Type B pancreatic cell (in vitro differentiated cells): ENCODE results near the gene PDE9A. TPM values are rescaled to one million over a fixed set of nuclear protein-coding genes. Genes with fewer than 3 reads are reported as not detected.

Experiments
- DNase-seq: peaks from one replicate; pipeline ENCODE4 v3.0.0; 2021; ENCODE audit warnings: mixed read lengths; ENCODE audit not compliant: unreplicated experiment; ENCODE audit errors: extremely low spot score
- H3K27ac Mint-ChIP-seq: 2 replicates; pipeline ENCODE4 v1.8.0; 2021; ENCODE audit warnings: mild to moderate bottlenecking, mixed read lengths
- H3K27me3 Mint-ChIP-seq: 2 replicates; pipeline ENCODE4 v1.8.0; 2021; ENCODE audit warnings: mixed read lengths
- H3K36me3 Mint-ChIP-seq: 2 replicates; pipeline ENCODE4 v1.8.0; 2021; ENCODE audit warnings: mixed read lengths
- H3K4me1 Mint-ChIP-seq: one replicate; pipeline ENCODE4 v1.8.0; 2021; ENCODE audit warnings: mixed read lengths; ENCODE audit not compliant: unreplicated experiment
- H3K4me3 Mint-ChIP-seq: 2 replicates; pipeline ENCODE4 v1.8.0; 2021; ENCODE audit warnings: mild to moderate bottlenecking, mixed read lengths
- H3K9me3 Mint-ChIP-seq: 2 replicates; pipeline ENCODE4 v1.8.0; 2021; ENCODE audit warnings: mixed read lengths
- CTCF ChIP-seq: fragments of 200-600 bp; sonication (generic); conservative IDR thresholded peaks from 2 replicates; pipeline ENCODE4 v1.5.0; 2021; ENCODE audit warnings: antibody characterized with exemption, mild to moderate bottlenecking
- total RNA-seq: library from RNA; stranded (reverse); gene quantifications from 2 replicates; pipeline ENCODE4 v1.2.1, GENCODE V29; 2021; ENCODE audit warnings: low replicate concordance

The PDE9A gene
- total RNA-seq, 1 donor from 2014 or later: 18.6 TPM

GRCh38 chr21:42672699-42673458 is 19.5 kb downstream of the PDE9A start:
- H3K9me3 Mint-ChIP-seq: no peaks in the 10 kb centered on the region
- peaks cover 60% of the 10 kb centered on the region for H3K4me1 Mint-ChIP-seq
- H3K27ac Mint-ChIP-seq: no peak overlapping the region
- no peak for TF ChIP-seq CTCF
- no peak for DNase-seq
- H3K36me3 Mint-ChIP-seq: peaks cover 3% of the 10 kb centered on the region
- H3K27me3 Mint-ChIP-seq: peaks cover 7% of the 10 kb centered on the region
- no peak overlapping the region for H3K4me3 Mint-ChIP-seq

GRCh38 chr21:42673633-42674328 is 20.4 kb downstream of the PDE9A start:
- Mint-ChIP-seq H3K4me3 (peak overlapping the region; percentile 76), H3K27me3 (peaks cover 9% of the 10 kb centered on the region), H3K27ac (peak overlapping the region; percentile 16), H3K9me3 (no peaks in the 10 kb centered on the region), H3K36me3 (peaks cover 6% of the 10 kb centered on the region), H3K4me1 (peaks cover 60% of the 10 kb centered on the region)
- no peak for TF ChIP-seq CTCF
- no peak for DNase-seq

GRCh38 chr21:42674351-42674940 is 21.0 kb downstream of the PDE9A start:
- peaks cover 6% of the 10 kb centered on the region for H3K27me3 Mint-ChIP-seq
- peaks cover 55% of the 10 kb centered on the region for H3K4me1 Mint-ChIP-seq
- DNase-seq: no peak
- H3K27ac Mint-ChIP-seq: peak overlapping the region; percentile 35
- H3K4me3 Mint-ChIP-seq: peak overlapping the region; percentile 76
- peaks cover 6% of the 10 kb centered on the region for H3K36me3 Mint-ChIP-seq
- TF ChIP-seq CTCF: no peak
- H3K9me3 Mint-ChIP-seq: no peaks in the 10 kb centered on the region

- Mint-ChIP-seq H3K4me3 (no peak overlapping the region), H3K9me3 (no peaks in the 10 kb centered on the region), H3K4me1 (peaks cover 57% of the 10 kb centered on the region), H3K27me3 (peaks cover 6% of the 10 kb centered on the region), H3K27ac (no peak overlapping the region), H3K36me3 (peaks cover 6% of the 10 kb centered on the region)
- no peak for DNase-seq
- TF ChIP-seq CTCF: no peak
Observed at GRCh38 chr21:42675403-42675802, 22.0 kb downstream of the PDE9A start.

GRCh38 chr21:42676808-42677207 is 23.4 kb downstream of the PDE9A start:
- Mint-ChIP-seq H3K4me1 (peaks cover 57% of the 10 kb centered on the region), H3K27me3 (peaks cover 6% of the 10 kb centered on the region), H3K27ac (no peak overlapping the region), H3K4me3 (no peak overlapping the region), H3K9me3 (no peaks in the 10 kb centered on the region), H3K36me3 (peaks cover 9% of the 10 kb centered on the region)
- no peak for DNase-seq
- TF ChIP-seq CTCF: no peak
